ENCODE results near the gene DUSP10. TPM values are rescaled to one million over a fixed set of nuclear protein-coding genes. Genes with fewer than 3 reads are reported as not detected.

Gene DUSP10
- total and polyA plus RNA-seq, 8 donors: 4.7 to 14.5 (median 9.3) TPM

GRCh38 chr1:221698579-221699349 lies 43.1 kb downstream of the DUSP10 start:
- DNase-seq: no peak
- peak overlapping the region in 1 of 4 donors; percentile 30 for H3K27ac ChIP-seq
- no peaks in the 10 kb centered on the region for H3K9me3 ChIP-seq
- no peak overlapping the region for H3K4me3 ChIP-seq
- WGBS, 2 donors: 88 to 89% methylated on average over 4 of the region's 4 CpGs
- ATAC-seq: peak; percentile 57 to 73 (median 66)
- peaks cover 5 to 15% (median 8%) of the 10 kb centered on the region in 3 donors for H3K4me1 ChIP-seq
- peaks cover 0 to 12% (median 0%) of the 10 kb centered on the region in 3 donors for H3K36me3 ChIP-seq
- FAIRE-seq: no peak
- H3K27me3 ChIP-seq: no peaks in the 10 kb centered on the region
- TF ChIP-seq, protein P1, sequence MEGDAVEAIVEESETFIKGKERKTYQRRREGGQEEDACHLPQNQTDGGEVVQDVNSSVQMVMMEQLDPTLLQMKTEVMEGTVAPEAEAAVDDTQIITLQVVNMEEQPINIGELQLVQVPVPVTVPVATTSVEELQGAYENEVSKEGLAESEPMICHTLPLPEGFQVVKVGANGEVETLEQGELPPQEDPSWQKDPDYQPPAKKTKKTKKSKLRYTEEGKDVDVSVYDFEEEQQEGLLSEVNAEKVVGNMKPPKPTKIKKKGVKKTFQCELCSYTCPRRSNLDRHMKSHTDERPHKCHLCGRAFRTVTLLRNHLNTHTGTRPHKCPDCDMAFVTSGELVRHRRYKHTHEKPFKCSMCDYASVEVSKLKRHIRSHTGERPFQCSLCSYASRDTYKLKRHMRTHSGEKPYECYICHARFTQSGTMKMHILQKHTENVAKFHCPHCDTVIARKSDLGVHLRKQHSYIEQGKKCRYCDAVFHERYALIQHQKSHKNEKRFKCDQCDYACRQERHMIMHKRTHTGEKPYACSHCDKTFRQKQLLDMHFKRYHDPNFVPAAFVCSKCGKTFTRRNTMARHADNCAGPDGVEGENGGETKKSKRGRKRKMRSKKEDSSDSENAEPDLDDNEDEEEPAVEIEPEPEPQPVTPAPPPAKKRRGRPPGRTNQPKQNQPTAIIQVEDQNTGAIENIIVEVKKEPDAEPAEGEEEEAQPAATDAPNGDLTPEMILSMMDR (IDR thresholded peaks at IDR 0.05): no peak
- intact Hi-C loops (cut with DNase I): no loop called here

DNA sequence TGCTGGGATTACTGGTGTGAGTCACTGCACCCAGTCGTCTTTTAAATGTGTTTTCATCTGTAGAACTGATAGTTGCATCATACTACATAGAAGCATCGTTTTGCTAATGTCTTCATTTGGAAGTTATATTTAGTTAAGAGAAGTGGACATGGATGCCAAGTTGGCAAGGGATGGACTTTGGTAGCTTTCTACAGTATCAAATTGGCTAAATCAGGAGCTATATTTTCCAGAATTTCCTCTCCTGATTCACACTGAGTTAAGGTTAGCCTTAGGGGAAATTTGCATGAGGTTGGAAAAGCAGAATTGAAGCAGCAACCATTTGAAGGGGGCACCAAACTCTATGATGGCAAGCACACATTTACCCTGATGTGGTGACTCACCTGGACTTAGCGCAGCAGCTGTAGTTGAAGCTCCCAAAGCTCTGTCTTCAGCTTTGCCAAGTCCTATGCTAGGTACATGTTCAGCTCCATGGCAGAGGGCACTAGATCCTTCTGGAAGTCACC lies 43.9 kb downstream of the DUSP10 start:
- DNase-seq (no peak), ATAC-seq (peak; percentile 22 to 54 (median 50)), FAIRE-seq (no peak)
- Histone ChIP-seq H3K9me3 (no peaks in the 10 kb centered on the region), H3K36me3 (peaks cover 0 to 8% (median 0%) of the 10 kb centered on the region in 3 donors), H3K4me1 (peaks cover 5 to 15% (median 8%) of the 10 kb centered on the region in 3 donors), H3K27ac (no peak overlapping the region), H3K4me3 (no peak overlapping the region), H3K27me3 (no peaks in the 10 kb centered on the region)
- intact Hi-C loops (cut with DNase I): no loop called here
- 69 to 81% methylated on average over 3 of the region's 3 CpGs for WGBS, 2 donors
- TF ChIP-seq, protein P1 (IDR thresholded peaks at IDR 0.05): no peak

GRCh38 chr1:221696718-221697461 lies 45.0 kb downstream of the DUSP10 start:
- TF ChIP-seq, protein P1 (IDR thresholded peaks at IDR 0.05): no peak
- no peaks in the 10 kb centered on the region for H3K9me3 ChIP-seq
- no peak overlapping the region for H3K4me3 ChIP-seq
- peaks cover 5 to 15% (median 8%) of the 10 kb centered on the region in 3 donors for H3K4me1 ChIP-seq
- H3K36me3 ChIP-seq: no peaks in the 10 kb centered on the region
- DNase-seq (no peak), FAIRE-seq (no peak), ATAC-seq (no peak)
- intact Hi-C loops (cut with DNase I): no loop called here
- no peak overlapping the region for H3K27ac ChIP-seq
- WGBS, 2 donors: 91 to 97% methylated on average over 3 of the region's 3 CpGs
- no peaks in the 10 kb centered on the region for H3K27me3 ChIP-seq

DNA sequence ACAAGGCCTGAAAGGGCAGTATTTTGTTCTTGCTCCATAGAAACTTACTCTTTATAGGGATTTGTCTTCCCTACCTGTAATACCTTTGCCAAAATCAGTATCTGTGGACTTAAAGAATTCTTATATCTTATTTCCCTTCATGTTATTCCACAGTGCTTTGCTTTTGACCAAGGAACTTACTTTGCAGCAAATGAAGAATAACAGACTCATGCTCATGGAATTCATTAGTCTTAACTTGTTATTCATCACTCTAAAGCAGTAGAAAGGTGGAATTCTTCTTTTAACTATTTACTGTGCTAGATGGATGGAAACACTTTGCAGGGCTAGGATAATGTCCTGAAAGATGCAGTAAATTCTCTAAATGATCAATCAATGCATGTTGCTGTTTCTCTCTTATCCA lies 45.9 kb downstream of the DUSP10 start:
- Histone ChIP-seq H3K27ac (no peak overlapping the region), H3K4me3 (no peak overlapping the region), H3K36me3 (no peaks in the 10 kb centered on the region), H3K27me3 (no peaks in the 10 kb centered on the region), H3K4me1 (peaks cover 5 to 15% (median 5%) of the 10 kb centered on the region in 3 donors), H3K9me3 (no peaks in the 10 kb centered on the region)
- intact Hi-C loops (cut with DNase I): no loop called here
- ATAC-seq: no peak
- TF ChIP-seq, protein P1 (IDR thresholded peaks at IDR 0.05): no peak
- no peak for DNase-seq
- FAIRE-seq: no peak
